ENCODE data around the gene SH3TC1.

DNA sequence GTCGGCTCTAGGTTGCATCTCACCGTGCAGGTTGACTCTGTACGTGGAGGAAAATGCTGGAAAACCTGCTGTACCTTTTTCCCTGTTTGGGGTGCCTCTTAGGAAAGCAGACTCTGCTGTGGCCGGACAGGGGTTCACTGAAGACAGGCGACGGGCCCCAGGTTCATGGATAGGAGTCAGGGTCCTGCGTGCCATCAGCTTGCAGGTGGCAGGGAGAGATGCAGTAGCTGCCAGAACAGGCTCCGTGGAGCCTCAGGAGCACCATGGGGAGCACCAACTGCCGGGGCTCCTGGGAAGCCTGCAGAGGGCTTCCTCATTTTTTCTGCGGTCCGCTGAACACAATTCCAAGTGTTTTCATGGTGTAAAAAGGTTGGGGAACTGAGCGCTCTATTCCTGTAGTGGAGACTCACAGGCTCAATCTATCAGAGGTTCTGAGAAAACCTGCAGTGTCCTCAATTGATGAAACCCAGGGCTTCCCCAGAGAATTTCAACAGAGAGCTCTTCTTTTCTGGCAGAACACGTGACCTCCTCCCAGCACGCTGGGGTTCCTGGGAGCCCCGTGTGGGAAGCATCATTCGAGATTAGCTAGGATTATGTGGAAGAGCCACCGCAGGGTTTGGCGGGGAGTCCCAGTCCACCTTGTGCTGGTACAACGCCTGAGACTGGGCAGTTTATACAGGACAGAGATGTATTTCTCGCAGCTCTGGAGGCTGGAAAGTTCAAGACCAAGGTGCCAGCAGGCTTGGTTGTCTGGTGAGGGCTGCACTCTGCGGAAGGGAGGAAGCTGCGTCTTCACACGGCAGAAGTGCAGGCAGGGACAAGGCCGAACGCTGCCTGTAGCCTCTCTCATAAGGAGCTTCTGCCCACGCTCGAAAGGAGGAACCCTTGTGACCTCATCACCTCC lies 72.1 kb downstream of the SH3TC1 start:
- TF ChIP-seq EZH2 (IDR thresholded peaks at IDR 0.05; ENCODE audit: insufficient read depth, low read length), result no peak
- TF ChIP-seq, protein P1, sequence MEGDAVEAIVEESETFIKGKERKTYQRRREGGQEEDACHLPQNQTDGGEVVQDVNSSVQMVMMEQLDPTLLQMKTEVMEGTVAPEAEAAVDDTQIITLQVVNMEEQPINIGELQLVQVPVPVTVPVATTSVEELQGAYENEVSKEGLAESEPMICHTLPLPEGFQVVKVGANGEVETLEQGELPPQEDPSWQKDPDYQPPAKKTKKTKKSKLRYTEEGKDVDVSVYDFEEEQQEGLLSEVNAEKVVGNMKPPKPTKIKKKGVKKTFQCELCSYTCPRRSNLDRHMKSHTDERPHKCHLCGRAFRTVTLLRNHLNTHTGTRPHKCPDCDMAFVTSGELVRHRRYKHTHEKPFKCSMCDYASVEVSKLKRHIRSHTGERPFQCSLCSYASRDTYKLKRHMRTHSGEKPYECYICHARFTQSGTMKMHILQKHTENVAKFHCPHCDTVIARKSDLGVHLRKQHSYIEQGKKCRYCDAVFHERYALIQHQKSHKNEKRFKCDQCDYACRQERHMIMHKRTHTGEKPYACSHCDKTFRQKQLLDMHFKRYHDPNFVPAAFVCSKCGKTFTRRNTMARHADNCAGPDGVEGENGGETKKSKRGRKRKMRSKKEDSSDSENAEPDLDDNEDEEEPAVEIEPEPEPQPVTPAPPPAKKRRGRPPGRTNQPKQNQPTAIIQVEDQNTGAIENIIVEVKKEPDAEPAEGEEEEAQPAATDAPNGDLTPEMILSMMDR (IDR thresholded peaks at IDR 0.05; ENCODE audit: insufficient read depth, low read depth, low read length), result no peak
